GM19438 (cell line): ENCODE data around the gene NEO1.

Experiments used
- ATAC-seq: cut with Tn5 transposase; IDR thresholded peaks from one replicate; pipeline ENCODE4 v1.9.1; 2021; ENCODE audit warnings: low read depth; ENCODE audit not compliant: unreplicated experiment

NEO1 gene

DNA sequence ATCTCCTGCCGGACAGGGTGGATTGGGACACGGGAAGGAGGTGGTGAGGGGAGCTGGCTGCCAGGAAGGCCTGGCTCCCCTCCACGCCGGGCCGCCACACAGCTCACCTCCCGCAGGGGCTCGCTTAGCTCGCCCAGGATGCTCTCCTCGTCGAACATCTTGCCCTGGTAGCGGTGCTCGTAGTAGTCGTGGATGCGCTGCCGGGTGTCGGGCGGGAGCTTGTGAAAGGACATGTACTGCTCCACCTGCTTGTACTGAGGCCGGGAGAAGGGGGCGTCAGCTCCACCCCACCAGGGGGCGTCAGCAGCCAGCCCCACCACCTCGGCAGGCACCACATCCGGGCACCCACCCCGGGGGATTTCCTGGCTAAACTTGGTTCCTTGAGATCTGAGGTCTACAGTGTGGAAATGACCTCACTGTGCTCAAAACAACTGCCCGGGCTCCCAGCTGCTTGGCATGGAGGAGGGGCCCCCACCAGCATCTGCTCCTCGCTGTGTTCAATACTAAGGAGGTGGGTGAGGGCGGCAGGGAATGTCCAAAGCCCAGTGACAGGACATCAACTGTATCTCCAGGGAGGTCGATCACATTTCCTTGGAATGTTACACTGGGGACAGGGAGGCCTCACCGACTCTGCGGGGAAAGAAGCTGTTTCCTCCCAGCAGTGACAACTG is 273.1 kb downstream of the NEO1 start:
- ATAC-seq = no peak

DNA sequence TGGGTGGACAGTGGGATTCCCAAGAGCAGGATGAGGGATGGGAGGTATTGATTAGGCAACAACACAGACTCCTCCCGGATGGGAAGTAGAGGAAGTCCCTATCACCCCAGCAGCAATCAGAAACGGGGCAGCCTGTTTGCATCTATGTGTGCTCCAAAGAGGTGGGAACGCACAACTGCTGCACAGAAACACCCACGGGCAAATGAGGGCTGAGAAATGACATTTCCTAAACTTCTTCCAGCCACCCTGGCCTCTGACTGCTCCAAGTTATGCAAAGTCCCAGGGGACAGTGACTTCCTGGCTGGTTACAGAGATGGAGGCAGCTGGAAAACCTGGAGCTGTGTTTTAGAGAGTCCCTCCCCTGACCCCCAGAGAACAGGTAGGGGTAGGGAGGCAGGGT is 273.9 kb downstream of the NEO1 start:
- ATAC-seq = no peak

DNA sequence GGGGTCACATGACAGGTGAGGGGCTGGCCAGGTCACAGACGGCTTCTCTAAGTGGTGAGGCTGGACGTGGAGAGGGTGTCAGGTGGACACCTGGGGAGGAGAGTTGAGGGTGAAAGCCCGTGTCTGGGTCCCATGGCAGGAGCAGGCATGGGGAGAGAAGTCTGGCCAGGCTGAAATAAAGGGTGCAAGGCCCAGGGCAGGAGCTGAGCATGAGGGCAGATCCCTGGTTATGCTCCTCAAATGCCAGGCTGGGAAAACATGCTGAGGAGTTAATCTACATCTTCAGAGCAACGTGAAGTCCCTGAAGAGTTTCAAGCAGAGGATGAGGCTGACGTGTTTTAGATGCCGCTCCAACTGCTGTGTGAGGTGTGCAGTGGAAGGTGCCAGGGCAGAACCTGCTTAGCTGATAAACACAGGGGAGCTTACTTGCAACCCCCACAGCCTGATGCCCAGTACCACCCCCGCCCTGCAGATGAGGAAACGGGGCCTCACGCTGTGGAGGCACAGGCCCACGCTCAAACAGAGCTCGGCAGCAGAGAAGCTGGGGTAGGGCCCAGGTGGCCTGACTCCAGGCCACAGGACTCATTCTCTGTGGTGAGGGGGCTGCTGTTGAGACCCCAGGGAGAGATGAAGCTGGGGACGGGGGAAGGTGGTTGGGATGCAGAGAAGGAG is 276.0 kb downstream of the NEO1 start:
- no peak for ATAC-seq

DNA sequence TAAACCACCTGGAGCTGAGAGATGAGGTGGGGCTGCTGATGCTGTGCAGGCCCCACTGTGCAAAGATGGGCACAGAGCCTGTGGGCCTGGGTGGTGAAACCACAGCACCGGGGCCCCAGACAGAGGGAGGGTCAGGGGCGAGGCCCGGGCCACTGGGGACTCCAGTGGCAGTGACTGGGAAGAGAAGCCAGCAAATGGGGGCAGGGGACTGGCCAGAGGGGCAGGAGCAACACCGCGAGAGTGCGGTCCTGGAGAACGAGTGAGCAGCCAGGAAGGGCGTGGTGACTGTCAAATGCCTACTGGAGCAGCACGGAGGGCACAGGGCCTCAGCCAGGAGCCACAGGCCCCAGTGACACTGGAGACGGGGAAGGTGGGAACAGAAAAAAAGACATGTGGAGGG is 276.7 kb downstream of the NEO1 start:
- no peak for ATAC-seq

DNA sequence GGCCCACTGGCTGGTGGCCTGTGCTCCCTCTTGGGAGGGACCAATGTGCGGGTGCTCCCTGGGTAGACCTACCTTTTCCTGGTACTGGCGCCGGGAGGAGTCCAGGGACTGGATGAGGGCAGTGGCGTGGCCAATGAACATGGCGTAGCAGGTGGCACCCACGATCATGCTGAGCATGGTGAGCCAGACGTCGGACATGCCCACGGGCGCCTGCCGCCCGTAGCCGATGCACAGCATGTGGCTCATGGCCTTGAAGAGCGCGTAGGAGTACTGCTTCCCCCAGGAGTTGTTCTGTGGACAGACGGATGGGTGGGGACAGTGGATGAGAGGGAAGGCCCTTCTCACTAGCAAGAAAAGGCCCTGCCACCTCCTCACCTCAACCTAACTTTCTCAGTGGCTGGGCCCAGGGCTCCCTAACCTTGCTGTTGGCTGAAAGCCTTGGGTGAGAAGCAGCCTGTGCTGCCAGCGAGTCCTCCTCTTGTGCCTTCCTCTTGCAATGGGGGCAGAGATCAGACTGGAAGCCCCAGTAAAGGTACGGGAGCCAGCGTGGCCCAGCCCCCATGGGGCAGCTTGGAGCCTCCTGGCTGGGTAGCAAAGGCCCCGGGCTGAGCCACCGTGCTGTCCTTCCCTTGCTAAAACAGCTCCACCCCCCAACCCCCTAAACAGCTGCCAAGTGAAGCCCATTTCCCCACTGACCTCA is 277.4 kb downstream of the NEO1 start:
- no peak for ATAC-seq

DNA sequence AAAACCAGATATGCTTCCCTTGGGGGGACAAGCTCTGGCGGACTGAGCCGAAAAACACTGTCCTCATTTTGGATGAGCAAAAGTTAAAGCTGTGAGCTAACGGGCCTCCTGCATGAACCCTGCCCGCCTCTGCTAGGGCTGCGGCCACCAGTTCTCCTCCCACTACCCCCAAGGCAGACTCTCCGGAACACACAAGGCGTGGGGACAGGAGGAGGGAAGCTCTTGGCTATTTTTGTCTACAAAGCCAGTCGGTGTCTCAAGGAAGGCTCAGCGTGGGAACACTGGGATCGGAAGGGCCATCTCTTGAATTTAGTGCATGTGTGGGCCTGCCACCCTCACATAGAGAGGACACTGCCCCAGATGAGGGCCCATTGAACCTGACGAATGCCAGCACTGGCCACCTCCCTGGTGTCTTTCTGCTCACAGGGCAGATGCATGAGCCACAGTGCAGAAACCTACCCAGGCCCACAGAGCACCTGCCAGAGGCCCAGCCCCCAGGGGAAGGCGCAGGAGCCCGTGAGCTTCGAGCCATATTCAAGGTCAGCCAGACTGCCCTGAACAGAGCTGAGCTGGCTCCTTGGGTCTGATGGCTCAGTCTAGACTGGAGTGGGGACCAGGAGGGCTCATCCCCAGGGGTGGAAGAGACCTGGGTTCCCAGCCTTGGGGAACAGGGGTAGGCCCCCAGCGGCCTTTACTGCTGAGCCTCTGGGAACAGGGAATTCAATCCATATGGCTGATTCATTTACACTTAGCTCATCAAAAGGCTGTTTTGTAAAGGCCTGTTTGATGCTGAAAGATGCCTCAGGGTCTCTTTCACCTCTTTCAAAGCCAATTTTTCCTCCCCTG is 278.2 kb downstream of the NEO1 start:
- no peak for ATAC-seq

DNA sequence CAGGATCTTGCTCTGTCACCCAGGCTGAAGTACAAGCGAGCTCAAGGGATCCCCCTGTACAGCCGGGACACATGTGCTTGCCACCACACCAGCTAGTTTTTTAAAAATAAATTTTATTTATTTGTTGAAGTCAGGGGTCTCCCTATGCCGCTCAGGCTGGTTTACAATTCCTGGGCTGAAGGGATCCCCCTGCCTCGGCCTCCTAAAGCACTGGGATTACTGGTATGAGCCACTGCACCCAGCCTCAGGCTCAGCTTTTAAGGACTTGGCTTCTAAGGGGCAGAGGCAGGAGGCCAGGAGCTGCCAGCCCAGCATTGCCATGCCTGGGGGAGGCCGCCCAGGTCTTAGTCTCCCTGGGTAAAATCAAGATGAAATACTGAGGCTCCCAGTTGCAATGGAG is 279.2 kb downstream of the NEO1 start:
- no peak for ATAC-seq

DNA sequence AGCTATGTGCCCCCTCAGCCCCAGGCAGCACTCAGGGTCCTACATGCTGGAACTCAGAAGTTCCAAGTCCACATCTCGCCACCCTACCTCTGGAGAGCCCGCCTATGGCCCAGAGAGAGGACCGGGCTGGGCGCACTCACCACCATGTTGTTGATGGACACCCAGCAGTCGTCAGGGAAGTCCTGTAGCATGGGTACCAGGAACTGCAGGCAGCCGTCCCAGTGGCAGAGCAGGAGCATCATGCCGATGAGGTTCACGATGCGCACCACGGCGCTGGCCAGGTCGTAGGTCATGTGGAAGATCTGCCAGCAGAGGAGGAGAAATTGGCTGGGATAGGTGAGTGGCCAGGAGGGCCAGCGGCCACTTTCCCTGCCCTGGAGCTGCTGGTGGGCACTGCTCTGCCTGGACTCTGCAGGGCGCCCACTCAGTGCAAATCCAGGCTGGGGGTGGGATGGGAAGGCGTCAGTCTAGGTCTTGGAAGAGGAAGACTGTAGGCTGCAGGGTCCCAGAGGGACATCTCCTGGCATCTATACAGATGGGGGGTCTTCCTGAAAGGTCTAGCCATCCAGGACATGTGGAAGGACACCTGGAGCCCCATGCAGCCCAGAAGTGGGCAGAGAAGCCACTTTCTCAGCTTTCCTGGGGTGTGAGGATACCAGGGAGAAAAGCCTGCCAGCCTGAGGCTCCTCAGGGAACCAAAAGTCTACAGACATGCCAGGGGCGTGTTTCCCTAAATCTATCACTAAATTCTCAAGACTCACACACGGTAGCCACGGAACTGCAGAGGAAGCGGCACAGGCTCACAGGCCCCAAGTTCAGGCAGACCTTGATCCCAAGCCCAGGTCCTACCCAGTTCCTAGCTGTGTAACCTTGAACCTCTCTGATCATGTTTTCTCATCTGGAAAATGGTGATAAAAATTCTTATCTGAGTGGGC is 280.0 kb downstream of the NEO1 start:
- no peak for ATAC-seq

DNA sequence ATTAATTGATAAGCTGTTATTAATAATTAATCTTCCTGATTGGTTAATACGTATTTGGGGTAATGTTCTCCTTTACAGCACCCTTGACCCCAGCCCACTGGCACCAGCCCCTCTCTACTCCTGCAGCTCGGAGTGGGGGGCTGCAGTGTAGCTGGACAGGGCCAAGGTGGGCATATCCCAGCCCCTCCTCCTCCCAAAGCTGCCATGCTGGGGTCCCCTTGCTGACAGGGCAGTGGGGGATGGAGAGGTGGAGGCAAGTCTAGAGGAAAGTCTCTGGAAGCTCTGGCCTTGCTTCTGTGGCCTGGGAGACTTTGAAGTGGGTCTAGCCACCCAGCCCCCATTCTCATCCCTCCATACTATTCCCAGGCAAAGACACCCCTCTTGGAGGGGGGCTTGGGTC is 280.7 kb downstream of the NEO1 start:
- no peak for ATAC-seq

DNA sequence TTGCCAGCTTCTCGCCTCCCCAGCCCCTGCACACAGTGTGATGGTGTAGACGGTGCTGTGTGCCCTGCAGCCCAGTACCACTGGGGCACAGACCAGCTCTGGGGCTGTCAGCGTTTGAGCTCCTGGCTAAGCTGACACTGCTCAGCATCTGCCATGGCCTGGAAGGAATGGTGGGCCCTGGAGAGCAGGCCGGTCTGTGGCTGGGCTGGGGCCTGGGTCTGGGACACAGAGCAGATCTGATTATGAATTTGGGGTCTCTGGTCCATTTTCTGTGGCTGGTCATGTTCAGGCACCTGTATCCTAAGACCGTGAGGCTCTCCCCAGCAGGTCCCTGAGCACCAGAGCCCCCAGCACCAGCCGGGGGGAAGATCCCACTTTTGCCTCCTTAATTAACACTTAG is 281.8 kb downstream of the NEO1 start:
- no peak for ATAC-seq

DNA sequence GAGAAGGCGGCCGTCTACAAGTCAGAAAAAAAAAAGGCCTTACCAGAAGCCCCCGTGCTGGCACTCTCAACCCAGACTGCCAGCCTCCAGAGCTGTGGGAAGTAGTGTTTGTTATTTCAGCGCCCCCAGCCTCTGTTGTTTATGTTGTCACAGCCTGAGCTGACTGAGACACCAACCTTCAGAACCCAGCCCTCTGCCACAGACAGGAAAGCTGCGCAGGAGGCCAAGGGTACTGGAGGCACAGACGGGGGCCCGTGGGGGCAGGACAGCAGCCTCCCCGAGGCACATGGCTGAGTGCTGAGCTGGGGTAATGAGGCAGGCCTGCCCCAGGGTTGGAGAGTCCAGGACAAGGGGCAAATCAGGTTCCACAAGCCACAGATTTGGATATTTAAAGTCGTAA is 282.8 kb downstream of the NEO1 start:
- ATAC-seq = no peak

DNA sequence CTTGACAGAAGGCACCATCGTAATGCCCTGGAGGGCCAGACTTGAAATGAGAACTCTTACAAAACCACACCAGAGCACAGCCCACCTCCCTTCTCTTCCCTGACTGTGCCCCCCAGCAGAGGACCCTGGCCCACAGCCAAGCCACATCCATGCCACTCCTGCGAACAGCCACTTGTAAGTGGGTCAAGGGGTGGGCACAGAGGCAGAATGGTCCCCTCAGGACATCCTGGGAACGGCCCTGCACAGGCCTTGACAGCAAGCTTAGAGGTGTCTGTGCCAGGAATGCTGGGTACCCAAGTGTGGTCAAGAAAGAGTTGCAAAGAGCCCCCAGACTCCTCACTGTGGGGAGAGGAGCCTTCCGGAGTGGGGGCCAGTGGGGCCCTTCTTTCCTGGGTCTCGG is 283.2 kb downstream of the NEO1 start:
- no peak for ATAC-seq

DNA sequence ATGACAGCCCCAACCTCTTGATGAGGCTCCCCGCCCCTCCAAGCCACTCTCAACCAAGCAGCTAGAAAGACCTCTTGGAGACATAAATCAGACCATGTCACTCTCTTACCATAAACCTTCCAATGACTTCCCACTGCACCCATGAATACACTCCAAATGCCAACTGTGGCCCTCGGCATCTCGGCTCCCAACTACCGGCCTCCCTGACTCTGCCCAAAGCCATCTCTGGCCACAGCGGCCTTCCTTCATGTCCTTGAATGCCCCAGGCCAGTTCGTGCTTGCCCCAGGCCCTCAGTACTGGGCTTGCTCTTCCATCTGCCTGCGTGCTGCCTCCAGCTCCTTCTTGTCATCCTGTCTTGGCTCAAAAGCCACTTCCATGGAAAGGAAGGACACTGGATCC is 284.5 kb downstream of the NEO1 start:
- no peak for ATAC-seq

DNA sequence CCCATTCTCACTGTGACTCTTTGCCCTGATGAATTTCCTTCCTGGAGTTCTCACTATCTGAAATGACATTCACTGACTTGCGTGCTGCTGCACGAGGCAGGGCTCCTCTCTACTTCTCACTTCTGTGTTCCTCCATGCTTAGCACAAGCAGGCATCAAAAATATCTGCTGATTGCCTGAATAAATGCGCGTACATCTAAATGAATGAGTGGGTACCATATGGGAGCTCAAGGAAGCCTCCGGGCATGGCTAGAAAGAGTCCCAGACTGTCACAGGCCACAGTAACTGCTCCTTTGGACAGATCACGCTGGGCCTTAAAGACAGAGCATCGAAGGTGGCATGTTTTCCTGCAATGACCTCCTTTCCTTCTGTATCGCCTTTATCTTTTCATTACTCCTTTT is 284.9 kb downstream of the NEO1 start:
- no peak for ATAC-seq

DNA sequence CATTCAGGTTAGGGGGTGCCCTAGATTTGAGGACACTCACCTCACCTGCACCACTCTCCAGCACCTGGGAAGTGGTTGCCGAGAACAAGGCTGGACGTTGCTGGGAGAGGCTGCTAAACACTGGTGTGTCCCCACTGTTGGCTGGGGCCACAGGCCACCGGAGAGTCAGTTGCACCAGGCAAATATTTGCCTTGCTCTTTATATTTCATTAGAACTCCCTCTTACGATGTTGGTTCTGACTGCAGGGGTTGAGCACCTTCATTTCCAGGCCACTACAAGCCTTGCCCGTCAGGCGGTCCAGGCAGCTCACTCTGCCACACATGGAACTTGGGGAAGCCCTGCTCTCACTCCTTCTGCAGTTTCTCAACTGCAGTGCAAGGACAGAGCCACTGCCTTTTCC is 285.8 kb downstream of the NEO1 start:
- ATAC-seq = no peak

DNA sequence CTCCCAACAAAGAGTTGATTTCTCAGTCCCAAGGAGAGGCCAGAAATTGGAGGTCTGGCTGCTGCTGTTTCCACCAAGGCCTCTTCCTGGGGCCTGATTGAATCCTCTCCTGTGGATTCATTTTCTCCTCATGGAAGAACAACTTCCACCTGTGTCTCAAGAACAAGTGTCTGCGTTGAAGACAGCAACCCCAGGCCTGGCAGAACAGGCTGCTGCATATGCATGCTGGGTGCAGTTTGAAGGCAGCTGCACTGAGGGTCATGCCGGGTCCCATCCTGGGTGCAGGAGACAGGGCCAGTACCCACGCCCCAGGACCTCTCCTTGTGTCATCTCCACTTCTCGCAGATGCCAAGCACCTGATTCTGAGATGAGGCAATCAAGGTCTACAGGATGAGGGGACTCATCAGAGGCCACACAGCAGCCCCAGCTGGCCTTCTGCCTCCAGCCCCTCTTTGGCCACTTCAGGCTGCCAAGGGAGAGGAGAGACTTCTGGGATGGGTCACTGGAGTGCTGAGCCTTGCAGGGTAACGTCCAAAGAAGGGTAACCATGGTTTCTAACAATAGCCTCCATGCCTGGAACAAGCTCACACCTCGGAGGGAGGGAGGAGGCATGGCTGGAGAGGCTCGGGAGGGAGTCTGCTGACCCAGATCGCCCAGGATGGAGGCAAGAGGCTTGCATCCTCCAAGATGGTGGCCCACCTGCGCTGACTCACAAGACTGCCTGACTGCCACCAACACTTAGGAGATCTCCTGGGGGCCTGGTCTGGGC is 286.5 kb downstream of the NEO1 start:
- ATAC-seq = no peak

DNA sequence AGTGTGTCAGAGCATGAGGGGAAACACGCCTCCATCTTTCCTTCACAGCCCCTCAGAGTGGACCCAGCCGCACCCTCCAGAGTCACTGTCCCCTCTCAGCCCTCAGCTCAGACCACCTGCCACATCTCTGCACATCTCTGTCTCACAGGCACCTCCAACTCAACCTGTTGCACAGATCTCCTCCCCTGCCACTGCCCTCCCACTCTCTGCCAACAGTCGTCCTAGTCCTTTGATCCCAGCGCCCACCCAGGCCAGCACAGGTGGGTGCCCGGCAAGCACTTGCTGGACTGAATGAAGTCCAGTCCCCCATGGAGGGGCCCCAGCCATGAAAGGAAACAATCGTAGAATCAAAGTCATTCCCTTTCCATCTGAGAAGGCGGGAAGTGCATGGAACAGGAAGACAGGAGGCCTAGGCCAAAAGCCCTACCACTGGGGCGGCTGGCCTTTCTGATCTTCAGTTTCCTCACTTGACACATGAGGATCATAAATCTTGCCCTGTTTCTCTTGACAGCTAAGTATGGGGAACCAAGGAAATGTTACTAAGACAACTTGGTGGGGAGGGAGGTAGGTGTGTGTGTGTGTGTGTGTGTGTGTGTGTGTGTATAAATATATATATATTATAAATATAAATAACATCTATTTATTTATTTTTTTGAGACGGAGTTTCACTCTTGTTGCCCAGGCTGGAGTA is 288.4 kb downstream of the NEO1 start:
- no peak for ATAC-seq

DNA sequence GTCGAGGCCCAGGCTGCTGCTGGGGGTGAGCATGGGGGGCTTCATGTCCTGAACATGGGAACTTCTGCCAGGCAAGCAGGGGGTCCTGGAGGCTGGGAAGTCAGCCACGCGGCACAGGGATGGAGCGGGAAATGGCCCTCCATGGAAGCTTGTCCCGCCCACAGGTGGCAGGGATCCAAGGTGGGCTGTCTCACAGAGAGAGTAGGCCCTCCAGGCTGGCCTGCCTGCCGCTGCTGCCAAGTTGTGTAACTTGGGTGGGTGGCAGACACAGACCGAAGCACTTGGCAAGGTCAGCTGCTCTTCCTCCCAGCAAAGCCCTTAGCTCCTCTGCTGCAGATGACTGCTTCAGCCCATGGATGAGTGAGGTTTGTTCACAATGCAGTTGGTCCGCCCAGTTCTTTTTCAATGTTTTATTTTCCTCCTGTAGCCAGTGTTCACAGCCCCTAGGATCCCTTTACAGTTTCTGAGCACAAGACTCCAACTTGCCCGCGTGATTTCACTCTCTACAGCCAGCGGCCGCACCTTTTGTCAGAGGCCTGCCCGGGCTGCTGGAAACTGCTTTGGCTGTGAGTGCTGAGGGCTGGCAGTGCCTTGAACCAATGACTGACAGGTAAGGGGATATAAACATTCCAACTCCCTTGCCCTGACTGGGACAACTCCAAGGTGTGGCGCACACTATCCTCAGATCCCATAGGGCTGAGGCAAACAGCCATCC is 289.8 kb downstream of the NEO1 start:
- ATAC-seq = no peak
